ENCODE data around the gene DYNLRB1.

- peak in 1 of 3 donors; percentile 10 for TF ChIP-seq CTCF (IDR thresholded peaks at IDR 0.05)
- no peak for TF ChIP-seq POLR2A (IDR thresholded peaks at IDR 0.05)
These were observed 43.3 kb downstream of the DYNLRB1 start for GRCh38 chr20:34559311-34560140.

All from ovary (tissue), 3 donors.